ENCODE data around the gene MAMLD1. TPM values are rescaled to one million over a fixed set of nuclear protein-coding genes. Genes with fewer than 3 reads are reported as not detected.
A peak's percentile ranks its signal among the peaks of the same experiment; 100 is the strongest.

Gene MAMLD1
- polyA plus RNA-seq, 1 donor: 21.1 TPM

GRCh38 chrX:150408007-150408406 is 44.9 kb downstream of the MAMLD1 start:
- DNase-seq: no peak

GRCh38 chrX:150408561-150408960 is 45.4 kb downstream of the MAMLD1 start:
- no peak for DNase-seq

GRCh38 chrX:150409486-150409885 is 46.4 kb downstream of the MAMLD1 start:
- no peak for DNase-seq

- DNase-seq: no peak
Observed at GRCh38 chrX:150409964-150410363, 46.8 kb downstream of the MAMLD1 start.

GRCh38 chrX:150410513-150410912 is 47.4 kb downstream of the MAMLD1 start:
- no peak for DNase-seq

GRCh38 chrX:150411656-150412055 is 48.5 kb downstream of the MAMLD1 start:
- no peak for DNase-seq

GRCh38 chrX:150414228-150414627 is 51.1 kb downstream of the MAMLD1 start:
- no peak for DNase-seq

GRCh38 chrX:150416469-150416868 is 53.4 kb downstream of the MAMLD1 start:
- no peak for DNase-seq

GRCh38 chrX:150421816-150422215 is 58.7 kb downstream of the MAMLD1 start:
- DNase-seq: no peak

GRCh38 chrX:150429594-150429993 is 66.5 kb downstream of the MAMLD1 start:
- no peak for DNase-seq

- DNase-seq: no peak
Observed at GRCh38 chrX:150436195-150436594, 73.1 kb downstream of the MAMLD1 start.

GRCh38 chrX:150438165-150438564 is 75.0 kb downstream of the MAMLD1 start:
- DNase-seq: no peak

- DNase-seq: no peak
Observed at GRCh38 chrX:150446151-150446550, 83.0 kb downstream of the MAMLD1 start.

- DNase-seq: peak; percentile 6
Observed at GRCh38 chrX:150446995-150447394, 83.9 kb downstream of the MAMLD1 start.

- no peak for DNase-seq
Observed at GRCh38 chrX:150449313-150449712, 86.2 kb downstream of the MAMLD1 start.

GRCh38 chrX:150450519-150451177 is 87.5 kb downstream of the MAMLD1 start:
- no peak for DNase-seq

- DNase-seq: no peak
Observed at GRCh38 chrX:150451953-150452352, 88.8 kb downstream of the MAMLD1 start.

- DNase-seq: no peak
Observed at GRCh38 chrX:150454083-150454482, 91.0 kb downstream of the MAMLD1 start.

GRCh38 chrX:150454508-150455214 is 91.5 kb downstream of the MAMLD1 start:
- DNase-seq: no peak

- DNase-seq: peak; percentile 29
Observed at GRCh38 chrX:150455215-150455608, 92.1 kb downstream of the MAMLD1 start.

GRCh38 chrX:150456466-150456865 is 93.3 kb downstream of the MAMLD1 start:
- DNase-seq: no peak

GRCh38 chrX:150456941-150457340 is 93.8 kb downstream of the MAMLD1 start:
- DNase-seq: no peak

GRCh38 chrX:150459196-150459595 is 96.1 kb downstream of the MAMLD1 start:
- no peak for DNase-seq

GRCh38 chrX:150460063-150460462 is 96.9 kb downstream of the MAMLD1 start:
- no peak for DNase-seq

All from hindlimb muscle (tissue), 1 donor.